ENCODE data around the gene CENATAC.

DNA sequence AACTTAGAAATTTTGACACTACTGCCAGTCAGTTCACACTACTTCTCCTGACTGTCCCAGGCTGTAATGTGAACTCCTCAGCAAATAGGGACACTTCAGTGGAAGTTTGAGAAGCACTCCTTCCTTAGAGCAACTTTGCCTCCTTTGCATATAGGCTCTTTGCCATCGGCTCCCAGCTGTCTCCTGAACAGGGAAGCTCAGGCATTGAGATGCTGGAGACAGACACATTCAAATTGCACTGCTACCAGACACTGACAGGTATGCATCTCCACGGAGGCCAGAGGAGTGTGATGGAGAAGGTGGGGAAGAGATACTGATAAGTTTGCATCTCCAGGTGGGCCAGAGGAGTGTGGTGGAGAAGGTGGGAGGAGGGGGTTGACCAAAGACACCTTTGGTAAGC is 22.1 kb downstream of the CENATAC start:
- no peak for TF ChIP-seq SIN3A (IDR thresholded peaks at IDR 0.05; ENCODE audit: borderline replicate concordance, insufficient read depth, low read length)
- TF ChIP-seq, protein P1, sequence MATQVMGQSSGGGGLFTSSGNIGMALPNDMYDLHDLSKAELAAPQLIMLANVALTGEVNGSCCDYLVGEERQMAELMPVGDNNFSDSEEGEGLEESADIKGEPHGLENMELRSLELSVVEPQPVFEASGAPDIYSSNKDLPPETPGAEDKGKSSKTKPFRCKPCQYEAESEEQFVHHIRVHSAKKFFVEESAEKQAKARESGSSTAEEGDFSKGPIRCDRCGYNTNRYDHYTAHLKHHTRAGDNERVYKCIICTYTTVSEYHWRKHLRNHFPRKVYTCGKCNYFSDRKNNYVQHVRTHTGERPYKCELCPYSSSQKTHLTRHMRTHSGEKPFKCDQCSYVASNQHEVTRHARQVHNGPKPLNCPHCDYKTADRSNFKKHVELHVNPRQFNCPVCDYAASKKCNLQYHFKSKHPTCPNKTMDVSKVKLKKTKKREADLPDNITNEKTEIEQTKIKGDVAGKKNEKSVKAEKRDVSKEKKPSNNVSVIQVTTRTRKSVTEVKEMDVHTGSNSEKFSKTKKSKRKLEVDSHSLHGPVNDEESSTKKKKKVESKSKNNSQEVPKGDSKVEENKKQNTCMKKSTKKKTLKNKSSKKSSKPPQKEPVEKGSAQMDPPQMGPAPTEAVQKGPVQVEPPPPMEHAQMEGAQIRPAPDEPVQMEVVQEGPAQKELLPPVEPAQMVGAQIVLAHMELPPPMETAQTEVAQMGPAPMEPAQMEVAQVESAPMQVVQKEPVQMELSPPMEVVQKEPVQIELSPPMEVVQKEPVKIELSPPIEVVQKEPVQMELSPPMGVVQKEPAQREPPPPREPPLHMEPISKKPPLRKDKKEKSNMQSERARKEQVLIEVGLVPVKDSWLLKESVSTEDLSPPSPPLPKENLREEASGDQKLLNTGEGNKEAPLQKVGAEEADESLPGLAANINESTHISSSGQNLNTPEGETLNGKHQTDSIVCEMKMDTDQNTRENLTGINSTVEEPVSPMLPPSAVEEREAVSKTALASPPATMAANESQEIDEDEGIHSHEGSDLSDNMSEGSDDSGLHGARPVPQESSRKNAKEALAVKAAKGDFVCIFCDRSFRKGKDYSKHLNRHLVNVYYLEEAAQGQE (IDR thresholded peaks at IDR 0.05; ENCODE audit: insufficient read depth in 1 of 2, low read depth in 2 of 2, low read length in 2 of 2), result no peak
- TF ChIP-seq TAF1 (IDR thresholded peaks at IDR 0.05; ENCODE audit: borderline replicate concordance, insufficient read depth, low read length), result no peak
- no peak for TF ChIP-seq FOXP2 (optimal IDR thresholded peaks at IDR 0.05; ENCODE audit: borderline replicate concordance, extremely low read depth, extremely low read length, insufficient read depth)
- no peak for TF ChIP-seq POLR2AphosphoS5 (IDR thresholded peaks at IDR 0.05; ENCODE audit: low read depth, low read length)

Data from PFSK-1 (cell line).